Amniotic epithelial cell (primary cell): ENCODE data around the gene FAM117A.

Experiments
- DNase-seq: peaks from one replicate; pipeline ENCODE4 v3.0.0-alpha.2; 2010; ENCODE audit warnings: low read depth

Gene FAM117A, protein sequence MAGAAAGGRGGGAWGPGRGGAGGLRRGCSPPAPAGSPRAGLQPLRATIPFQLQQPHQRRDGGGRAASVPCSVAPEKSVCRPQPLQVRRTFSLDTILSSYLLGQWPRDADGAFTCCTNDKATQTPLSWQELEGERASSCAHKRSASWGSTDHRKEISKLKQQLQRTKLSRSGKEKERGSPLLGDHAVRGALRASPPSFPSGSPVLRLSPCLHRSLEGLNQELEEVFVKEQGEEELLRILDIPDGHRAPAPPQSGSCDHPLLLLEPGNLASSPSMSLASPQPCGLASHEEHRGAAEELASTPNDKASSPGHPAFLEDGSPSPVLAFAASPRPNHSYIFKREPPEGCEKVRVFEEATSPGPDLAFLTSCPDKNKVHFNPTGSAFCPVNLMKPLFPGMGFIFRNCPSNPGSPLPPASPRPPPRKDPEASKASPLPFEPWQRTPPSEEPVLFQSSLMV

DNA sequence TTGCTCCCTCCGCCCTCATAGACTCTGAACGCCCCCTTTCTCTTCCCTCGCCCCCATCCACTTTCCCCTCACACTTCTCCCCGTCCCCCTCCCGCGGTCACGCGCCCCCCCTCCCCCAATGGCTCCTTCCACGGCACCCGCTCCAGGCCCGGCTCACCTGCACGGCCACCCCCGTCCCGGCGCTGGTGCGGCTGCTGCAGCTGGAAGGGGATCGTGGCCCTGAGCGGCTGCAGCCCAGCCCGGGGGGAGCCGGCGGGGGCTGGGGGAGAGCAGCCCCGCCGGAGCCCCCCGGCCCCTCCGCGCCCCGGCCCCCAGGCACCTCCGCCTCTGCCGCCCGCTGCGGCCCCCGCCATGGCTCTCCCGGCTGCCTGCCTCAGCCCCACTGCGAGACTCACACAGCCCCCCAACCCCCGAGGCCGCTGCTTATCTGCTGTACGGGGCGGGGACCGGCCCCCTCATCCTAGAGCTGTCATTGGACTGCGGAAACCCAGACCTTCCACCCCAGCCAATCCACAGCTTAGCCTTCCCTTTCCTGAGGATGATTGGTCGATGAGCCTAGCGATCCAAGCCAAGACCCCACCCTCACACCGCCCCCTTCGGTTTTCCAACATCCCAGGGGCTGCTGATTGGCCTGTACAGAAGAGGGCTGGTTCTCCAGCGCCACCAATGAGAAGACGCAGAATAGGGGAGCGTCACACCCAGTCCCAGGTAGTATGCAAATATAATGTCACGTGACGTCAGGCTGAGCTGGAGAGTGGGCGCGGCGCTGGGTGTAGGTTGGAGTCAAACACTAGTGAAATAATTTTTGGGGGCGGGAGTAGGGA is at the start of gene FAM117A:
TSS of gene FAM117A (minus strand) at position 397 of the 824 bp plus-strand sequence. CDS start at position 353, 44 bp downstream.
- peak; percentile 99 for DNase-seq

DNA sequence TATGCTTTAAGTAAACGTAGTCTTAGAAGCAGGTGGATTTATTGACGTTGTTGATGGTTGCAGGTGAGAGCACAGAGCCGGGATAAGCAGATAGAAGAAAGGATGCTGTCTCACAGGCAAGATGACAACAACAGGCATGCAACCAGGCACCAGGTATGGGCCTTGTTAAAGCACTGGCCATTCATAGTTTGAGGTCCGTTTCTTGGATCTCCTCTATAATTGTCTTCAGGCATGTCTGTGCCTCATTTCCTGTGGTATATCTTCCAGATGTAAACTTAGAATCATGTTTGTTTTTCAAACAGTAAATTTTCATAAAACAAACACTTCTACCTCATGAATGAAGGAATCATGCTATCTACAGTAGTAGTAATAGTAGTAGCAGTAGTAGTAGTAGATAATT is 45.1 kb upstream of the FAM117A start:
- DNase-seq, result no peak

DNA sequence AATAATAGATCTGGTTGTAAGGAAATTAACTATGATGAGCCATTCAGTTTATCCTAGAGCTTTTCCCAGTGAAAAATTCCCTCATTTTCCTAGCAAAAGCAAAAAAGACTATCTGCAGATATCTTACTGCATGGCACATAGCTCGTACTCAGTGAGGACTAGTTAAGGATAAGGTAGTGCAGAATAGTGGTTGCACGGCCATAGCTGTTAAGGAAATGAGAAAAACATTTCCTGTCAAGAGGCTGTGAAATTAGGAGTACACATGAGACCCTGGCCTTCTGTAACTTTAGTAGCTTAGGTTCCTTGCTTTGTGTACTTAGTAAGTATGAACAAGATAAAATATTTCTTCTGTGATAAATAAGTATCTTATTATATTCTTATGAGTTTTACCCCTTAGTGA is 34.8 kb upstream of the FAM117A start:
- DNase-seq, result no peak

DNA sequence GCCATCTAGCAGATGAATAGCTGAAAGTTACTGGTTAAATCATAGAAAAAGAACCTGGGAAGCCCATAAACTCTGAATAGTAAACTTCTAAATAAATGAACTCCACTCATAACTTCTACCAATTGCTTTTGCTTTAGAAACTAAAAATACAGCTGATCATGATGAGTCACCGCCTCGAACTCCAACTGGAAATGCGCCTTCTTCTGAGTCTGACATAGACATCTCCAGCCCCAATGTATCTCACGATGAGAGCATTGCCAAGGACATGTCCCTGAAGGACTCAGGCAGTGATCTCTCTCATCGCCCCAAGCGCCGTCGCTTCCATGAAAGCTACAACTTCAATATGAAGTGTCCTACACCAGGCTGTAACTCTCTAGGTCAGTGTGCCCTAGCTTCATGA is 34.3 kb upstream of the FAM117A start:
- DNase-seq, result no peak

DNA sequence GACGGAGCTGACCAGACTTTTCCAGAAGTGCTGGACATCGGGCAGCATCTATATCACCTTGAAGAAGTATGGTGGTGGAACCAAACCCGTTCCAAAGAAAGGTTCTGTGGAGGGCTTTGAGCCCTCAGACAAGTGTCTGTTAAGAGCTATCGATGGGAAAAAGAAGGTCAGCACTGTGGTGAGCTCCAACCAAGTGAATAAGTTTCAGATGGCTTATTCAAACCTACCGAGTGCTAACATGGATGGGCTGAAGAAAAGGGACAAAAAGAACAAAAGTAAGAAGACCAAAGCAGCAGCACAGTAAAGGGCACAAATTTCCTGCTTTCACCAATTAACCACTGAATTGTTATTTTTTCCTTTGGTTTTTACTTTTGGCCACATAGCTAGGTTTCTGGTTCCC is 31.4 kb upstream of the FAM117A start:
- DNase-seq, result no peak

GRCh38 chr17:49793309-49793708 is 29.4 kb upstream of the FAM117A start:
- no peak for DNase-seq

DNA sequence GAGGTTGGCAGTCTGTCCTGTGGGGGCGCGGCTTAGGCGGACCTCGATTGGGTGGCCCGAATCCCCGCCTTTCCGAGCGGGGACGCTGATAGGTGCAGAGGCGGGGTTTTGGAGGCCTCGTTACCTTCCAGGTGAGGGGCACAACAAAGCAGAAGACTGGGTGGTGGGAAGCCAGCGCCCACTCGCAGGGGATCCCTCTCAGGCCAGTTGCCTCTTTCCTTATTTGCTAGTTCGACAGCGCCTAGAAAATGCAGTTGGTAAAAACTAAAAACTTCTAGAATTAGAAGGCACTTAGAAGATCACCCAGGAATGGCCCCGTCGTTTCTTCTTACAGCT is 25.3 kb upstream of the FAM117A start:
- DNase-seq, result no peak

- DNase-seq, result peak; percentile 99
Observed at GRCh38 chr17:49788478-49789242, 24.7 kb upstream of the FAM117A start, which contains the start of gene KAT7. Gene KAT7, plus strand, starts transcription at chr17:49788681. Its CDS starts 154 bp downstream, at chr17:49788835.

- DNase-seq, result no peak
Observed at GRCh38 chr17:49787884-49788477, 24.1 kb upstream of the FAM117A start.

- peak; percentile 90 for DNase-seq
Observed at GRCh38 chr17:49784636-49785035, 20.7 kb upstream of the FAM117A start.

GRCh38 chr17:49783791-49784190 is 19.9 kb upstream of the FAM117A start:
- no peak for DNase-seq

DNA sequence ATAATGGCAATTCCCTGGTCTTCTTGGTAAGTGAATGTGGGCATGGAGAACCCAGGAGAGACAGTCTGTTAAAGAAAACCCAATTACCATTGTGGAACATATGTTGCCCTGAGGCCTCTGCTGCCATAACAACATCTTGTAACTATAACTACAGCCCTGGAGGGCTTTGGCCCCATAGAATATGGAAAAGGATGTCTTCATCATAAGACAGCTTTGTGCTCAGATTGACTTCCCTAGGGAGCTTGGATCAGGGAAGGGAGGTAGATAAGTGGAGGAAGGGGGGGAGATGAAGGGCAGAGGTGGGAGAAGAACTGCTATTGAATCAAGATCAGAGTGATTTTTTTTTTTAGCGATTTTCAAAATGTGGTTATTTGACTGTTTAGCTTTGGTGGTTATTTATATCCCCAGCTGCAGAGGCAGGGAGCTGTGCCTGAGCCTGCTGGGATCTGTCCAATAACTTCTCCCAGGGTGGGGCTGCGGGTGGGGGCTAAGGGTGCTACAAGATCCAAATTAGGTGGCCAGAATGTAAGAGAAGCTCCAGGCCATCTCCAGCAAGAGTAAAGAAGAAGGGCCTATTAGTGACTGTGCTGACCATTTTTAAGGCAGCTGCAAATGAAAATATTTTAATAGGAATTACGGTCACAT is 19.3 kb upstream of the FAM117A start:
- DNase-seq, result no peak

DNA sequence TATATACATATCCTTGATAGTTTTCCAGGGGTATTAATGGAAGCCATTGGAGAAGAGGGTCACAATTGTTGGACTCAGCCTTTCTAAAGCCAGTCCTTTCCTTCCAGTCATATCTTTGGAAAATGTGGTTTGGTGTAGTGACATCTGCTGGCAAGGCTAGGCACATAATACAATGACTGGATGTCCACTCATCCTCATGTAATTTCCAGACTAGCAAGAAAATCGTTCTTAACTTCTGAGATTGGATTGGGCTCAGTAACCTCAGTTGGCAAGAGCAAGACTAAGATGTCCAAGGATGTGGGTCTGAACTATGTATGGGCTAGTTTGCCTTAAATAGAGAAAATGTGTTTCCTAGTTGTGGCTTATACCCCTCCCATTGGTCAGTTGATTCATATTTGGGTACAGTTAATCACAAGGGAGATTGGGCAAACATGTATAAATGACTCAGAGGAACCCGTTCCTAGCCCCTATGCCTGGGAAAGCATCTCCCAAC is 15.9 kb upstream of the FAM117A start:
- peak; percentile 98 for DNase-seq

GRCh38 chr17:49779156-49779738 is 15.3 kb upstream of the FAM117A start:
- DNase-seq, result no peak

GRCh38 chr17:49777563-49777962 is 13.6 kb upstream of the FAM117A start:
- DNase-seq, result no peak

DNA sequence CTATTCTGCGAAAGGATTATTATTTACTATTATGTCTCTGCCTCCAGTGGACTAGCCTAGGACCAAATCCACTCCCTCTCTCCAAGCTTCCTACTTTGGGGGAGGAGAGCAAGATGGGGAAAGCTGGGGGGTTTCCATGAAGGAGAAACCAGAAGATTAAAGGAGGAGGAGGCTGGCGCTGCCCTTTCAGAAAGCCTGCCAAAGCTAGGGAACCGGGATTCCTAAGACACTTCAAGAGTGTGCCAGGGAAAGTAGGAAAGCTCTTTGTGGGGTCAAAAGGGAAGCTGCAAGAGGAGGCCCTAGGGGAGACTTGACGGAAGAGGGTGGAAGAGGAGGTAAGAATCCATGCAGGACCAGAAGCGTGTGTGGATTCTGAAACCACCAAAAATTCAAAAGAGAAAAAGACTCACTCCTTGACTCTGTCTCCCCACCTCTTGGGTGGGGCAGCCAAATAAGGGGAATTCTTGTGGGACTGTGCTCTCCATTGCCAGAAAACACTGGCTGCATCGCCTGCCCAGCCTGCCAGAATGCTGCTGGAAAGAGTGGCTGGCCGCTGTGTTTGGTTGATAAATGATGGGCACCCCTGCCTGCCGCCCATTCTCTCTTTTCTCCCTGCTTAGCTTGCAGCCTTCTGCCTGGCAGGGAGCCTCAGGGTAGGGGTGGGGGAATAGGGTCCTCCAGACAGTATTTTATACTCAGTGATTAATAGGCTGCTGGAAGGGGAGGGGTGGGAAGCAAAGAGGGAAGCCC is 12.8 kb upstream of the FAM117A start:
- DNase-seq, result no peak

DNA sequence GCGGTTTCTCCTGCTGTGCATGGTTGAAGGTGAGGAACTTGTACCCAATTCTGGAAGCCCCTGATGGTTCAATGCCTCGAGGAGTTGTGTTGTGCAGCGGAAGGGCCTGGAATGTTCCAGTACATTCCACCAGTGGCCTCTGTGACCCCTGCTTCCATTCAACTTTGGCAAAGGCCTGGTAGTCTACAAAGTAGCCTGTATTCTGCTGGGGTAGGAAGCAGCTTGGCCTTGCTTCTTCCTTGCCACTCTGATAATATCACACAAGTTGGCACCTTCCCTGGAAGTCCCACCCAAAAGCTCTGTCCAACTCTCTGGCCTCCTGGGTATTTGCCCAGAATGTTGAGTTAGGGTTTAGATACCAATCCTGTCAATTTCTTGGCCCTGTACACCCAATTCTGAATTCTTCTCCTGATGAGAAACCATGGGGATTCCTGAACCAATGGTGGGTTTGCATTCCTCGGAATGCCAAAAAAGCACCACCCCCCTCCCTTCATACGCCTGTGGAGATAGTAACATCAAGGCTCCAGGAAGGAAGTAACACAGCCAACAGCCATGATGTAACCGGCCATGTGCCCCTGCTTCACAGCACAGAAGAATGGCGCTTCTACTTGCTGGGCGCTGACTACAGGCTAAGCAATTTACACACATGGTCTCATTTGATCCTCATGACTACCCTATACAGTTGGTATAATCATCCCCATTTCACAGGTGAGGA is 11.8 kb upstream of the FAM117A start:
- DNase-seq, result peak; percentile 49

GRCh38 chr17:49766918-49767530 is 3.1 kb upstream of the FAM117A start:
- DNase-seq, result no peak
